ENCODE results near the gene DYNC2H1. TPM values are rescaled to one million over a fixed set of nuclear protein-coding genes. Genes with fewer than 3 reads are reported as not detected.
"Not testable (repeated sequence)": the region's sequence is repeated elsewhere in the genome, so short reads cannot be mapped to it uniquely, and the experiment has no call there.

DYNC2H1 gene
- total RNA-seq, 2 donors from 2014 or later, result 2.0 to 3.6 TPM

DNA sequence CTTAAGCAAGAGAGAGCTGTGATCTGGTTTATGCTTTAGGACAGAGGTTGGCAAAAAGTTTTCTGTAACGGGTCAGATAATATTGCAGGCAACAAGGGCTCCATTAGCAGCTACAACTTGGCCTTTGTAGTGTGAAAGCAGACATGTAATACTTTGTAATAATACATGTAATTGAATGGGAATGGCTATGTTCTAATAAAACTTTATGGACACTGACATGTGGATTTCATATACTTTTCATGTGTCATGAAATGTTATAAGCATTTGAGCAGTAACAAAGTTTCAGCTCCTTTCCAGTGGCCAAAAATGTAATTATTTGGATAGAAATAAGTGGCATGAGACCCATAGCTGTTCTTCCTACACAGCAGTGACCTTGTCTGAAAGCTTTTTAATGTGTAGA, 3.1 kb downstream of the DYNC2H1 start:
- ATAC-seq (no peak), DNase-seq (no peak)
- intact Hi-C loops (cut with DNase I, micrococcal nuclease), result no loop called here

DNA sequence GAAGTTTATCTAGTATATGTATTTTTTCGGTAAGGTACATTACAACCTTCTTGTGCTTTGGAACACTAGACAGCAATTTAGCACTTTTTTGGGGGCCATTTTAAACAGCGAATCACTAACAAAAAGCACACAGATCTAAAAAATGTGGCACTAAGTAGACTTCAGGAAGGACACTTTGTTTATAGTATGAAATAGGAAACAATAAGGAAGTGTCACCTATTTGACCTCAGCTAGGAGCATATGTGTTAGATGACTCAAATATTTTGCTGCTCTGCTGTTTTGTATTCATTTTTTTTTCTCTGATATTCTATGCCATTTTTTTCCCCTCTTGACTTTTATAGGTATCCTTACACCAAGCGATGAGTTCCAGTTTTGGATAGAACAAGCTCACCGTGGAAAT, 5.6 kb downstream of the DYNC2H1 start:
- intact Hi-C loops (cut with DNase I, micrococcal nuclease), result no loop called here
- ATAC-seq (no peak), DNase-seq (no peak)

DNA sequence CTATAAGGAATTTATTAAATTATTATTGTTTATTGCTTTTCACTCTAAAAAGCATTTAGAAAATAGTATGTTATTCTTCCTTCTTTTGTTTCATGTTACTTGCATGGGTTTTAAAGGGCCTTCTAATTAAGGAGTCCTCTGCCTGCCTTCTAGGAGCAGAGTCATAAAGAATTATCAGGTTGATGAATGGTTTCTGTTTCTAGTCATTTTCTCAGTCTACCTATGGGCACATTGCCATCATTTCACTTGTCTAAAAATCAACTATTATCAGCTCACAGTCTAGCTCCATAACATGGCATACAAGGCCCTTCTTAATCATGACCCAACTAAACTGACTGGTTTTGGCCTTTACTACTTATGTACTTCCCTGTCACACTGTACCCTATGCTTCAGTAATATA, 16.2 kb downstream of the DYNC2H1 start:
- ATAC-seq, result no peak
- no peak for DNase-seq

DNA sequence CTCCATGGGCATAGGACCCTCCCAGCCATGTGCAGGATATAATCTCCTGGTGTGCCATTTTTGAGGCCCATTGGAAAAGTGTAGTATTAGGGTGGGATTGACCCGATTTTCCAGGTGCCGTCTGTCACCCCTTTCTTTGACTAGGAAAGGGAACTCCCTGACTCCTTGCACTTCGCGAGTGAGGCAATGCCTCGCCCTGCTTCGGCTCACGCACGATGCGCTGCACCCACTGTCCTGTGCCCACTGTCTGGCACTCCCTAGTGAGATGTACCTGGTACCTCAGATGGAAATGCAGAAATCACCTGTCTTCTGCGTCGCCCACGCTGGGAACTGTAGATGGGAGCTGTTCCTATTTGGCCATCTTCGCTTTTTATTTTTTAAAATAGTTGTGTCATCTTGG, 32.8 kb downstream of the DYNC2H1 start:
- ATAC-seq; DNase-seq; intact Hi-C loops (cut with DNase I, micrococcal nuclease): not testable (repeated sequence)

More for the DNA sequence above, 16.2 kb downstream of the DYNC2H1 start:
- intact Hi-C loops (cut with DNase I, micrococcal nuclease), result no loop called here

DNA sequence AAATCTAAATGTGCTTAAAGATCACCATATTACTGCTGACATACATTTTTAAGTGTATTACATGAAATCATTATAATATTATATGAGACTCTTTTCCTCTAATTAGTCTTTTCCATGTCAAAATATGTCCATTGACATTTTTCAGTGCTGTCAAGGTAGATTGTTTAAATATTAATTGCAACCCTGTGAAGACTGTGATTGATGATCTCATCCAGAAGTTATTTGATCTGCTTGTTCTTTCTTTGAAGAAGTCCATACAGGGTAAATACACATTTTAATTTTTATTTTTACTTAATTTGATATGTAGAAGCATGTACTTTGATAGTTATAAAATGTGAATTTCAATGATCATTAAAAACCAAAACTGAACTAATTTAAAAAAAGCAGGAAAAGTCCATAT, 38.4 kb downstream of the DYNC2H1 start:
- ATAC-seq, result no peak
- no peak for DNase-seq
- intact Hi-C loops (cut with DNase I, micrococcal nuclease), result no loop called here

DNA sequence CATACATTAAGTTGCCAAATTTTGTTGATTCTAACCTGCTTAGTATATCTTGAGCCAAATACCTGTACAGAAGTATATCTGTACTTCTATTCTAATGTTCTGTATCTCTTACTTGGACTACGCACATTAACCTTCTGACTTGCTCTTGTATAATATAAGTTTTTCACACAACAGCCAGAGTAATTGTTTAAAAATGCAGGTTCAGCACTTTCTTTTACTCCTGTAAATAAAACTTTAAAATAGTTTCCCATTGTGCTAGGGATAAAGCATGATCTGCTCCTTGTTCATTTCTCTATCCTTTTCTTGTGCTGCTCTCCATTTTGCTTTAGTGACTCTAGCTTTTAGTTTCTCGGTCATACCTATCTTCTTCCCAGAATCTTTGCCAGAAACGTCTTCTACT, 48.3 kb downstream of the DYNC2H1 start:
- ATAC-seq (no peak), DNase-seq (no peak)
- intact Hi-C loops (cut with DNase I, micrococcal nuclease), result no loop called here

DNA sequence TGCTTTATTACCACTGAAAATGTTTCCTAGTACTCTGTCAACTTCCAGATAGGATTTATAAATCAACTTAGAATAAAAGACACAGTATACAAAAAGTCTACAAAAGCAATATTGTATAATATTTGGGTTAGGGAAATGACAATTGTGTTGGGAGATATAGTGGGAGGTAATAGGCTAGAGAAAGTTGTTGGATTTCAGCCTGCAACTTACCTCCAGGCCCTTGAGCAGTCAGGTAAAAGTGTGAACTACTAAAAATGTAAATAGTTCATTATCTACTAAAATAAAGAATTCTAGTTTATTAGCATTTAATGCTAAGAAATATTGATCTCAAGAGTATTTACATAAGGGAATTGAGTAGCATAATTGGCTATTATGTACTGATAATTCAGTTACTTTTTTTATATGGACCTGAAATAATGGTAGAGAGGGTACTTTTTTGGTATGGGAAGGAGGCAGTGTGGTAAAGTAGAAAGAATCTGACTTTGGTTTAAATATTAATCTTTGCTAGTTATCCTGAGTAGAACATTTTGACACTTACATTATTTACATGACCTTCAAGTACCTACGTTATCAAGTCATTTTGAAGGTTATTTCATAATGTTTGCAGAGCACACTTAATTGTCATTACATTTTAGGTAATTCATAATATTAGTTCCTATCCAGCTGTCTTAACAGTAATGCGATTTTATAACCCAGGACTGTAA, 55.0 kb downstream of the DYNC2H1 start:
- intact Hi-C loops (cut with DNase I, micrococcal nuclease), result no loop called here
- DNase-seq (no peak), ATAC-seq (no peak)

DNA sequence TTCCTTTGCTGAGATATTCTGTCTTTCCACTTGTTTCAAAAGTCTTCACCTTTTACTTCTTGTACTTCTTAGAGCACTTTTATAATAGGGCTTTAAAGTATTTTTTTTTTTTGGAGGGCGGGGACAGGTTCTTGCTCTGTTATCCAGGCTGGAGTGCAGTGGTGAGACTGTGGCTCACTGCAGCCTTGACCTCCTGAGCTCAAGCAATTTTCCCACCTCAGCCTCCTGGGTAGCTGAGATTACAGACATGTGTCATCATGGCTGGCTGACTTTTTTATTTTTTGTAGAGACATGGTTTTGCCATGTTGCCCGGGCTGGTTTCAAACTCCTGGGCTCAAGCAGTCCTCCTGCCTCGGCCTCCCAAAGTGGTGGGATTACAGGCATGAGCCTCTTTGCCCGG, 57.9 kb downstream of the DYNC2H1 start:
- intact Hi-C loops (cut with DNase I, micrococcal nuclease), result no loop called here
- DNase-seq (no peak), ATAC-seq (no peak)

DNA sequence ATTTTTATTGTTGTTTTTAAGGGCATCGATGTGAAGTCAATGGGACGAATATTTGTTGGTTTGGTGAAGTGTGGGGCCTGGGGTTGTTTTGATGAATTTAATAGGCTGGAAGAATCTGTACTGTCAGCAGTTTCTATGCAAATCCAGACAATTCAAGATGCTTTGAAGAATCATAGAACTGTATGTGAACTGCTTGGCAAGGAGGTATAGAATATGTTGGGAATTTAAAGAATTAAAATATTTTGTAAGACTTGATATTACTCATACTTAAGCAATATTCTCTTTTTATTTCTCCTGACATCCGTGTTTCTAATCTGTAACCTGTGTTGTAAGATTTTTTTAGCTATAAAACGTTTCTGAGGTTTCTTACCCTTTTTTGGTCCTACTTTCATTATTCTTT, 61.6 kb downstream of the DYNC2H1 start:
- DNase-seq (no peak), ATAC-seq (no peak)

DNA sequence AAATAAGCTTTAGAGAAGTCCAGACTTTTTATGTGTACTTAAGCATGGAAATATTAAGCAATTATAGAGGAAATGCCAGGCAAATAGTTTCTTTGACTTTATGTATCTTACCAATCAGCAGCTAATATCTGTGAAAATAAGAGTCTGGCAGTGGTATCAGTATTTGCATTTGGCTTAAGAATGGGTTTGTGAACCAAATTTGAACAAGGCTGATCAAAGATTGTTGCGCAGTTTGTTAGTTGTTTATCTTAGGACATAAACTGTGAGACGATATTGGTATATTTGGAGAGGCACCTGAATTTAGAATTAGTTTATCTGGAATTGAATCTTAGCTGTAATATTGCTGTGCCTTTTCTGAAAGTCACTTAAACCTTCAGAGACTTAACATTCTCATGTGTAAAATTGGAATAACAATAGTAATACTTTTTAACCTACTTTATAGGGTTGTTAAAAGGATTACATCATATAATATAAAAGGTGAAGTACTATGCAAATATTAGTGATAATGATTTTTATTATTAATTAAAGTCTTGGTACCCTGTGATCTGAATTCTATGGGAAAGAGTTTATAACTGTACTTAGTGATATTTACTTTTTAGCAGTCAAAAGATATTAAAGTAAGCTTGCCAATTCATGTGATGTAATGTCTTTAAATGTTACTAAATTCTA, 66.4 kb downstream of the DYNC2H1 start:
- no peak for ATAC-seq
- DNase-seq, result no peak
- intact Hi-C loops (cut with DNase I, micrococcal nuclease), result no loop called here

More for the DNA sequence above, 61.6 kb downstream of the DYNC2H1 start:
- intact Hi-C loops (cut with DNase I, micrococcal nuclease), result no loop called here

DNA sequence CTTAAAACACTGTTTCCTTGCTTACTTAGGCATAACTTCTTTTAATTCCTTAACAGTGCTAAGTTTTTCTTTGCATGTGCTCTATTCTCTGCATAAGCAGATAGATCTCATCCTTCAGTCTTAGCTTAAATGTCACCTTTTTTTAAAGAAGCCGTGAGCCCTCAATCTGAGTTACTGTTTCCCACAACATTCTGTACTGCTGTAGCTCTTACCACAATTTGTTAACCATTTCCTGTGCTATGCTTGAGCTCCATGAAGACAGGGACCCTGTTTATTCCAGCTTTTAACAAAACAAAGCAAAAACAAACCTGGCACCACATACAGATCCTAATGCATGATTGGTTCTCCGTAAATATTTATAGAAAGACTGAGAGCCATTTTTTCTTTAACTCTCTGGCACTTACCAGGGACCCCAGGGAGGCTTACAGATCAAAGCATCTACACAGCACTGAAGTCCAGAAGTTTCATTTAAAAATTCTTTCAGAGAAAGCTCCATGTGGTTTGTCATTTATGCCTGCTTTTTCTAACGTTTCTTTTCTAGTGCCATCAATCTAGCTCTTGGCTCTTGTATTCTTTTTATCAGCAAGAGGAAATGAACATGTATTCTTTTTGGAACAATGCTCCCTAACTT, 74.9 kb downstream of the DYNC2H1 start:
- no peak for ATAC-seq
- intact Hi-C loops (cut with DNase I, micrococcal nuclease), result no loop called here
- no peak for DNase-seq

DNA sequence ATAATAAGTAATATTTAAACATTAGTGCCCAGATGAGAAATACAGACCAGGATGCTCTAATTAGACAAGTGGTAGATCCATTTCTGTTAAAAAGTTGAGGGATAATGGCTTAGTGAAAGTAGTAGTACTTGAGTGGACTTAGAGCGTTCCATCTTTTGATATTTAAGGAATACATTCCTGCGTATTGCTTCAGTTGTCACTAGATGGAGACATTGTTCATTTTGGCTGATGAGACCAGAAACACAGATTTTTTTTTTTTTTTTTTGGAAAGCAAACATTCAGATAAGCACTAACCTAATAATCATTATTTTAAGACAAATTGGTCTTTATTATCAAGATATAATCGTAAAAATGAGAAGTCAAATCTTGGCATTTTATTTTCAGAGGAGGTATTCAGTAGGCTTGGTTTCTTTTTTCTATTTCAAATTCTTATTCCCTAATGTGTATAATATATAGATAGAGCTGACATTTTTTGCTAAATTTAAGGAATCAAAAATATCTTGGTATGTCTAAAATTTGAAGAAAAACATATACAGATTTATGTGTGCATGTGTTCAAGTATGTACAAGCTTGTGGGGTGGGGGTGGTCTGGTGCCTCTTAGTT, 92.9 kb downstream of the DYNC2H1 start:
- DNase-seq, result no peak
- intact Hi-C loops (cut with DNase I, micrococcal nuclease), result no loop called here
- ATAC-seq, result no peak

DNA sequence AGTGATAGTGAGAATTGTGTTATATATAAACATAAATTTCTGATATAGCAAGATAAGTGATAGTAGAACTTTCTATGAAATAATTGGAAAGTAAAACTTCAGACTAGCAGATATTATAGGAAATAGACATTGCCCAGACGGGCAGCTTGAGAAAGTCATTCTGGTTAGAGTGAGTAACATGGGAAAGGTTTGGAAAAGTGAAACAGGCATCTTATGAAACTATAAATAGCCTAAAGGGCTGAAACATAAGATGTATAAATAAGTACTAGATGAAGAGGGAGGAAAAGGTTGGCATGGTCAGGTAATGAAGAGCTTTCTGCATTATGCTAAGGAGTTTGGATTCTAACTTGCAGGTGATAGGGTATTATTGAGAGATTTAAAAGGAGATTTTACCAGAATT, 101.3 kb downstream of the DYNC2H1 start:
- intact Hi-C loops (cut with DNase I, micrococcal nuclease), result no loop called here
- DNase-seq (no peak), ATAC-seq (no peak)

DNA sequence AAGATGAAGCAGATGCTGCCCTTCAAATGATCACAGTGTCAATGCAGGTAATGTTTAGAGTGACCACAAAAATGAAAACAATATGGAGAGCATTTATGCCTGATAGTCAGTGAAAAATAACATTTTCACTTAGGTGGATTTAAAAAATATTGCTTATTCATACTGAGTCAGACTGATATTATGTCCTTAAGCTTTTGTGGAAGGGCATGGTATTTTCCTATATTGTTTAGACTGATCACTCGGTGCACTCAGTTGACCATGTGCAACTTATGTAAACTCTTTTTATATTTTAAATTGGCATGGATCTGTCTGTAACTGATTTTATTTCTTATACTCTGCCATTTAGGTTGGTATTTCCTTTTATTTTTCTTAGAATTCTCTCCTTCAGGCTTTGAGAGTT, 106.6 kb downstream of the DYNC2H1 start:
- intact Hi-C loops (cut with DNase I, micrococcal nuclease), result no loop called here
- ATAC-seq, result no peak

DNA sequence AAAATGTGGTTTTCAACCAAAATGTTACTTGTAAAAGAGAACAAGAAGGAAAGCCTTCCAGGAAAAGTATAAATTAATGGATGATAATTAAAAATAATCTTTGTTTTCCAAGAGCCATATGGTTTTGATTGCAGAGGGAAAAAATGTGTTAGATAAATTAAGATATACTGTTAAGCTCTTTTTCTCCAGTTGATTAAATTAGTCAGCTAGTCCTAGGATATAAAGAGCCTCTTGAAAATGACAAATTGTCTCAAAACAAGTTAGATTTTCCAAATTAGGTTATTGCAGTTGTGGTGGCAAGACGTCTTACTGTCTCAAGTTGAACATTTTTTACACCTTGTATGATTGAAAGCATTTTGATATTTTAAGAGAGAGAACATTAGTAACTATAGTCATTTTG, 110.9 kb downstream of the DYNC2H1 start:
- intact Hi-C loops (cut with DNase I, micrococcal nuclease), result no loop called here
- DNase-seq, result no peak
- no peak for ATAC-seq

More for the DNA sequence above, 106.6 kb downstream of the DYNC2H1 start:
- no peak for DNase-seq

DNA sequence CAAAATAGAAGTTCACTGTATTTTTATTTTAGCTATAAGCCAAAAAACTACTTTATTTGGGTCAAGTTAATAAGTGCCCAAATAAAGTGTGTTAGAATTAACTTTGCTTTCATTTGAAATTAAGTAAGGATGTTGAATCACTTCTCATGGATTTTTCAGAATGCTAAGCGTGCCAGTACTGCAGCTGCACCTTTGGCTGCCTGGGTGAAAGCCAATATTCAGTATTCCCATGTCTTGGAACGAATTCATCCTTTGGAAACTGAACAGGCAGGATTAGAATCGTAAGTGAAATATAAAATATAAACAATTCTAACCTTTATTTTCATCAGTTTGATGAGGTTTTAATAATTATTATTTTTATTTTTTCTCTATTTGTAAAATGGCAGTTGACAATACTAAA, 113.6 kb downstream of the DYNC2H1 start:
- DNase-seq (no peak), ATAC-seq (no peak)
- intact Hi-C loops (cut with DNase I, micrococcal nuclease), result no loop called here

DNA sequence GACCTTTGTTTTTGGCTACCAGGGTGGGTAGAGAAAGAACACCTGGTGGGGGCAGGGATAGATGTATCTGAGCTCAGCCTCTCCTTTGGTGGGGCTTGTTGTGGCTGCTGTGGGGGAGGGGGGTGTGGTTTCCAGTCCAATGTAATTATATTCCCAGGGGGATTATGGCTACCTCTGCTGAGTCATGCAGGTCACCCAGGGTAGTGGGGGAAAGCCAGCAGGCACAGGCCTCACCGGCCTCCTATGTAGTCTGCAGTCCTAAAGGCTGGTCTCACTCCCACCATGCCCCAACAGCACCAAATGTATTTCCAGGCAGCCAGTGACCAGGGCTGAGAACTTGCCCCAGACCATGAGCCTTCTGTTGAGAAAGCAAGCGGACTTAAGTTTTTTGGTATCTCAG, 119.6 kb downstream of the DYNC2H1 start:
- ATAC-seq (no peak), DNase-seq (no peak)
- intact Hi-C loops (cut with DNase I, micrococcal nuclease), result no loop called here

DNA sequence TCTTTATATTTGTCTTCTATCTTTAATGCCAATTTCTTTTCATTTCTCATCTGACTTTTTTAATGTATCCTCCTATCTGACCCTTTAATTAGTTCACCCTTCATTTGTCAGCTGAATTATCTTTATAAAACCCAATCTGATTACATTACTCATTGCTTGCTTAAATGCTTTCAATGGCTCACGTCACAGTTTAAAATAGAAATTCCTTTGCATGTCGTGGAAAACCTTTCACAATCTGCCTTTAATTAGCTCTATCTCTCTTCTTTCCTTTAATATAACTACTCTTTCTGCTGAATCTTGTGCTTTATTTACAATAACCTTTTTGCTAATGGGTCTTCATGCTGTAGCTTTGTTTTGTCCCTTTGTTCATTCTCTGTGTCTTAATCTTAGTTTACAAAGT, 125.7 kb downstream of the DYNC2H1 start:
- intact Hi-C loops (cut with DNase I, micrococcal nuclease), result no loop called here
- no peak for DNase-seq
- no peak for ATAC-seq

DNA sequence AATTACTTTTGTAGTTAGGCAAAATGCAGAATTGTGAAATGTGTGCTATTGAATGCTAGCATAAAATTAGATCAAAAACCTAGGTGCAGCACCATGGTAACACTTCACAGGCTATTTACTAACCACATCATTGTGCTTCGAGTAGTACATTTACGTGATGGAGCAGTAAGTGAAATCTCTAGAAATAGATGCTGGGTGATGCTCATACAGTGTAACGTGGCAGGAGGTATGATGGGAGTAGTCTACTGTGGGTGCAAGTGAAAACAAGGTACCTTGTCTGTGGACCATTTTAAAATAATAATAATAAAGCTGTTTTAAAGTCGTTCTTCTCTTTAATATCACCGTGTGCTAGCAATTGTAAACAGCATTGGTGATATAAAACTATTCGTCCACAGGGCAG, 132.3 kb downstream of the DYNC2H1 start:
- ATAC-seq (no peak), DNase-seq (no peak)
- intact Hi-C loops (cut with DNase I, micrococcal nuclease), result no loop called here

DNA sequence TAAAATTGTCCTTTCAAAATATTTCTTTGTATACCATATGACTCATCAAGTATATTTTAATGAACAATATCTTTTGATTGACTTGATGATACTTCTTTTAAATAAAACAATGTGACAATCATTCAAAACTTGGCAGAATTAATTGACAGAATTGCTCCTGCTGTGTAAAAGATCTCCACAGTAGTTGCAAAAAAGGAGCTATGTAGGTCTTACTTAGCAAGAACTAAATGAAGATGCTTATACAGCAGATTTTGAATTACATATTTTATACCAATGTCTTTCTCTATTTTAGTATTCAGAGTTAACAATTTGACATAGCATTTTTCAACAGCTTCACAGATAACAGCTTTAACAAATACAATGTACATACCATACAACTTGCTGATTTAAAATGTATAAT, 144.9 kb downstream of the DYNC2H1 start:
- no peak for DNase-seq
- intact Hi-C loops (cut with DNase I, micrococcal nuclease), result no loop called here
- no peak for ATAC-seq

Measured in left colon (tissue), 2 donors.